OCI-LY7 (cell line): ENCODE results near the gene P2RY14.

Source experiments
- EZH2phosphoT487 ChIP-seq: fragments of 200-600 bp; sonication (generic); IDR thresholded peaks from 2 replicates; pipeline ENCODE4 v1.6.1; 2018; ENCODE audit warnings: low read depth, borderline replicate concordance, mild to moderate bottlenecking, mixed run types, antibody characterized with exemption, low read length, moderate library complexity, mixed read lengths
- TF ChIP-seq, protein P1 (sequence below): fragments of 200-600 bp; sonication (generic); conservative IDR thresholded peaks from 2 replicates; pipeline ENCODE4 v1.5.1; 2014; ENCODE audit warnings: mild to moderate bottlenecking, antibody characterized with exemption, low read length, moderate library complexity, mixed read lengths

DNA sequence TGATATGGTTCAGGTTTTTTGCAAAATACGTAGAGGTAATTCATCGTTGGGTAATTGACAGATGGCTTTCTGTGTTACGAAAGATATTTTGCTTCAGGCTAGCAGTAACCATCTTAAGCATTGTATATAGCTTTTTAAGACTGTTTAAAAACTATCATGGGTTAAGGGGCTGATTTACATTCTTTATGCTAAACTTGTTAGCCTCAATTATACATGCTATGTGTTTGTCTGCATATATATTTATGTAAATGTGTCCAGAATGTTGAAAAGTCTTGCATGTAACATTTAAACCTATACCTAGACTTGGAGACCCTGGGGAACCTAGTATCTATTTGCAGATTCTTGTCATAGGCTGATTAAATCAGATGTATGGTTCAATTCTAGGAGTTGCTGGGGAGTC lies 11.1 kb upstream of the P2RY14 start:
- TF ChIP-seq, protein P1, sequence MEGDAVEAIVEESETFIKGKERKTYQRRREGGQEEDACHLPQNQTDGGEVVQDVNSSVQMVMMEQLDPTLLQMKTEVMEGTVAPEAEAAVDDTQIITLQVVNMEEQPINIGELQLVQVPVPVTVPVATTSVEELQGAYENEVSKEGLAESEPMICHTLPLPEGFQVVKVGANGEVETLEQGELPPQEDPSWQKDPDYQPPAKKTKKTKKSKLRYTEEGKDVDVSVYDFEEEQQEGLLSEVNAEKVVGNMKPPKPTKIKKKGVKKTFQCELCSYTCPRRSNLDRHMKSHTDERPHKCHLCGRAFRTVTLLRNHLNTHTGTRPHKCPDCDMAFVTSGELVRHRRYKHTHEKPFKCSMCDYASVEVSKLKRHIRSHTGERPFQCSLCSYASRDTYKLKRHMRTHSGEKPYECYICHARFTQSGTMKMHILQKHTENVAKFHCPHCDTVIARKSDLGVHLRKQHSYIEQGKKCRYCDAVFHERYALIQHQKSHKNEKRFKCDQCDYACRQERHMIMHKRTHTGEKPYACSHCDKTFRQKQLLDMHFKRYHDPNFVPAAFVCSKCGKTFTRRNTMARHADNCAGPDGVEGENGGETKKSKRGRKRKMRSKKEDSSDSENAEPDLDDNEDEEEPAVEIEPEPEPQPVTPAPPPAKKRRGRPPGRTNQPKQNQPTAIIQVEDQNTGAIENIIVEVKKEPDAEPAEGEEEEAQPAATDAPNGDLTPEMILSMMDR, result no peak
- no peak for TF ChIP-seq EZH2phosphoT487
